Frontal cortex (tissue), 4 donors: ENCODE data around the gene PTPRG. TPM values are rescaled to one million over a fixed set of nuclear protein-coding genes. Genes with fewer than 3 reads are reported as not detected.
"Not testable (repeated sequence)": the region's sequence is repeated elsewhere in the genome, so short reads cannot be mapped to it uniquely, and the experiment has no call there.

ENCODE experiments used
- DNase-seq, 2 donors: peaks; one replicate each; pipeline ENCODE4 v3.0.0; 2012; ENCODE audit warnings: low spot score in 2 of 2
- FAIRE-seq: peaks from 2 replicates; lab custom pipeline; 2012; peaks lifted over from hg19 to GRCh38; lab: Jason Lieb, UNC
- total RNA-seq: library from RNA; depleted of rRNA; stranded (reverse); fragments of >200 nt; gene quantifications from one replicate; pipeline ENCODE4 v1.2.3, GENCODE V29; 2014
- donor health status: control.
- donor health status: control.
- donor health status: control.

Gene PTPRG
- total RNA-seq, 1 donor from 2014 or later: 52.6 TPM

DNA sequence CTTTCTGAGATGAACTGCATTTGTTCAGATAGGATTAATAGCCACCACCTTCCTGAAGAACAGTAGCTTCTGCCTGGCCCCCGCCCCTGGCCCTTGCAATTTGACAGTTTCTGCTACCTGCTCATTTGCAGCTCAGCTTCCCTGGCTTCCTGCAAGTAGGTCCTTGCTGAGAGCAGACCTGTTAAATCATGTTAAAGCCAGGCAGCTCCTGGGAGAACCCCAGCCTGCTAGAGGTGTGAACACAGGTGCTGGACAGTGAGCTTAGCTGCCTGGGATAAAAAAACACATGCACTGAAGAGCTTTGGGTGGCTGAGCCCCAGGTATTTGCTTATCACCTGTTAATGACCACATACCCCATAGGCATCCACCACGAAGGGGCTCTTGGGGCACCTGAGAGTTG lies 143.4 kb downstream of the PTPRG start:
- DNase-seq: no peak
- no peak for FAIRE-seq

DNA sequence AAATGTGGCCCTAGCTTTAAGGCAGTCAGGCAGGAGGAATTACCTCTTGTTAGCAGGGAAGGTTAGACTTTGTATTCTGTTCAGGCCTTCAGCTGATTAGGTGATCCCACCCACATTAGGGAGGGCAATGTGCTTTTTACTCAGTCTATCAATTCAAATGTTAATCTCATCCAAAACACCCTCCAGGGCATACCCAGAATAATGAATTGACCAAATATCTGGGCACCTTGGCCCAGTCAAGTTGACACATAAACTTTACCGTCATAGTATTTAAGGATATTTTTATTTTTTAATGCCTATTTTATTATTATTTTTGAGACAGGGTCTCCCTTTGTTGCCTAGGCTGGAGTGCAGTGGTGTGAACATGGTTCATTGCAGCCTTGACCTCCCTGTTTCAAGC lies 146.1 kb downstream of the PTPRG start:
- DNase-seq (no peak), FAIRE-seq (no peak)

DNA sequence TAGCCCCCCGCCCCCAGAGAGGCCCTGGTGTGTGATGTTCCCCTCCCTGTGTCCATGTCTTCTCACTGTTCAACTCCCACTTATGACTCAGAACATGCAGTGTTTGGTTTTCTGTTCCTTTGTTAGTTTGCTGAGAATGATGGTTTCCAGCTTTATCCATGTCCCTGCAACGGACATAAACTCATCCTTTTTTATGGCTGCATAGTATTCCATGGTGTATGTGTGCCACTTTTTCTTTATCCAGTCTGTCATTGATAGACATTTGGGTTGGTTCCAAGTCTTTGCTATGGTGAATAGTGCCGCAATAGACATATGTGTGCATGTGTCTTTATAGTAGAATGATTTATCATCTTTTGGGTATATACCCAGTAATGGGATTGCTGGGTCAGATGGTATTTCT lies 149.5 kb downstream of the PTPRG start:
- FAIRE-seq, DNase-seq: not testable (repeated sequence)

DNA sequence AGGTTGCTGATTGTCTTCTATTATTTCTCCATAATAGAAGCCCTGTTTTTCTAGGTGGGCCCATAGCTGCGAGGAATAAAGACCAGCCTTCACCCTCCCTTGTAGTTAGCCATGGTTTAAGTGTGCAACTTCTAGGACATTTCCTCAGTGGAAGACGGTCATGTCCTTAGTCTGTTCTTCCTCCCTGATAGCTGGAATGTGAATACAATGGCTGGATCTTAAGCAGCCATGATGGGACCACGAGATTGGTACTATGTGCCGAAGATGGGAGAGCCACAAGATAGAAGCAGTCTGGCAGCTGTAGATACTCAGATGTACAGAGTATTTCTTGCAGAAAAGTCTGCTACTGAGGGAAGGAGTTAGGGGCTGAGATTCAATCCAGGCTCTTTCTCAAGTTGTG lies 152.9 kb downstream of the PTPRG start:
- DNase-seq (no peak), FAIRE-seq (no peak)

DNA sequence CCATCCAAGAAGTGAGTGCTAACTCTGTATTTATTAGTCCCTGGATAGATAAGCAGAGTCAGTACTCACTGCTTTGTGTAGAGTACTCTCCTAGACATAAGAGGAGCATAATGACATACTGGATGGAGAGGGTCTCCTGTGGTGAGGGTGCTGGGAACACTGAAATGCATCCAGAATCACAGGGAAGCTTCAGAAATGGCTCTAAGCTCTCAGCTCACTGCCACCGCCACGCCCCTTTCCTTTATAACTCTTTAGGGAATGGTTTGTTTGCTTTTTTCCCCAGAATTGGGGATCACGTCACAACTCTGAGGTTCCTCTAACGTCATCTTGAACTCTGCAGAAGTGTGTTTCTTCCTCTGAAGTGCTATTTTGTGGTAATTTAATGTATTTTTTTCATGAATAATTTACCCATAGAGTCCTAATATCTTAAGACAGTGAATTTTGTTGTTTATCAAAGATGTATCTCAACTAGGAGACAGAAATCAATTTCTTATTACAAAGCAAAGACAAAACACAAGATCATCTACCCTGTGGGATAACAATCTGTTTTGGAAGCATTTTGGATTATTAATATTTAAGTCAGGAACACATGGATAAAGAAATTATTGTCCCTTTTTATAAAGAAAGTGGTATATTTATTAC lies 154.6 kb downstream of the PTPRG start:
- FAIRE-seq (no peak), DNase-seq (no peak)

DNA sequence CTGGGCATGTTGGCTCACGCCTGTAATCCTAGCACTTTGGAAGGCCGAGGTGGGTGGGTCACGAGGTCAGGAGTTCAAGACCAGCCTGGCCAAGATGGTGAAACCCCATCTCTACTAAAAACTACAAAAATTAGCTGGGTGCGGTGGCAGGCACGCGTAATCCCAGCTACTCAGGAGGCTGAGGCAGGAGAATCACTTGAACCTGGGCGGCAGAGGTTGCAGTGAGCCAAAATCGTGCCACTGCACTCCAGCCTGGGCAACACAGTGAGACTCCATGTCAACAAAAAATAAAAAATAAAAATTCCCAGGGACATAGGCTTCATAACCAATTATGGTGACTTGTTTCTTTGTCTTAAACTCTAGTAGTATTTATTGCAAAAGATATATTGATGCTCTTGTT lies 155.3 kb downstream of the PTPRG start:
- DNase-seq, FAIRE-seq: not testable (repeated sequence)

DNA sequence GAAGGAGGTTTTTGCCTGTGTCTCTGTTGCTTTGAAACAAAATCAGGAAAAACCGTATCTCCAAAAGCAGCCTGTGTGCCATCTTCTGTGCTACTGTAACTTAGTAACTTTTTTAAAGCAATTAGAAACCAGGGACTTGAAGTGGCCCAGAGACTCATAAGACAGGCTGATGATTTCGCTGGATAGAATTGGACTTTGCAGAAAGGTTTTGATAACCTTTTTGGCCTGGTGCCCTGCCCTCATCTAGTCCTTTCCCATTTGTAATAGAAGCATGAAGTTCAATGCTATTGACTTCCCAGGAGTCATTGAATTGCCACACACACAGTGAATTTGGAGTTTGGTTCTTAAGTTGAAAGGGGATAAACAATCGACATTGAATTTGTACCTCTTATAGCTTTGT lies 157.2 kb downstream of the PTPRG start:
- FAIRE-seq: no peak
- DNase-seq: no peak

DNA sequence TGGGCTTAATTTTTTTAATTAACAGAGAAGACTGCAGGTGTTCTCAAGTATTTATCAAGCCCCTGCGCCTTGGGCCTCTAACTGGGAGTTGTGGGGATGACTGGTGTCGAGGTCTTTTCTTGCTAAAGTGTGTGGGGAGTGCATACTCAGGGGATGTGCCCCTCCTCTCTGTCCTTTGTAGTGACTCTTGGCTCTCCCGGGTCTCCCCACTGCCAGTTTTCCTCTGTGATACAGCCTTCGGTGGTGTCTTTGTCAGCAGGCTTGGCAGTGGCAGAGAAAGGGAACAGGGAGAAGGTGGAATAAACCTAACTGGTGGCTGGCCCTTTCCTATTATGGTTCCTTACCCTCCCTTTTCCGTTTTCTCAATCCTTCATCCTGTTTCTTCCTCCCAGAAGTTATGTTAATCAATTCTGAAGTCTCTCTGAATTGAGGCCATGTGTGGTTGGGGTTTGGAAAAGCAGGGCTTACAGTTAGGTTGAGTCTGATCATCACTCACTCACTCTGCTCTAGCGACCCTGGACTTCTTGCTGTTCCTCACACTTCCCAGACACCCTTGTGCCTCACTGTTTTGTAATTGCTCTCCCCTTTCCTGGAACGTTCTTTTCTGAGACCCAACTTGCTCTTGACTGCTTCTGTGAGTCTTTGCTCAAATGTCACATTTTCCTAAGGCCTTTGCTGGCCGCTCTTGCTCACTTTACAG lies 158.1 kb downstream of the PTPRG start:
- FAIRE-seq (no peak), DNase-seq (no peak)

DNA sequence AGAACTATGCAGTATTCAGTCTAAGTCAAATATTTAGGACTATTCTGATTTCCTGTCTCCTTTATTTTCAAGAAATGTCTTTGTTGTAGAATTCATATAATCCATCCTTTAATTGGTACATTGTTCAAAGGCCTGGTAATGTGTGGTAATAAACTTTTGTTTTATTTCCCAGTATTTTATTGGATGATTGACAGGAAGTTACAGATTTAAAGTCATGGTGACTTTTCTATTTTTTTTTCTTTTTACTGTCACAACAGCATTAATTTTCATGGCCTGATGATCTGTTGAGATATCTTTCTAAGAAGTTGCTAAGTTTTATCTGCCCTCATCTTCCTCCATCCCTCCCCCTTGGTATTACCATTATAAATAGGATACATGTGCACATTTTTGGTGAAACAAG lies 161.7 kb downstream of the PTPRG start:
- FAIRE-seq: no peak
- no peak for DNase-seq

DNA sequence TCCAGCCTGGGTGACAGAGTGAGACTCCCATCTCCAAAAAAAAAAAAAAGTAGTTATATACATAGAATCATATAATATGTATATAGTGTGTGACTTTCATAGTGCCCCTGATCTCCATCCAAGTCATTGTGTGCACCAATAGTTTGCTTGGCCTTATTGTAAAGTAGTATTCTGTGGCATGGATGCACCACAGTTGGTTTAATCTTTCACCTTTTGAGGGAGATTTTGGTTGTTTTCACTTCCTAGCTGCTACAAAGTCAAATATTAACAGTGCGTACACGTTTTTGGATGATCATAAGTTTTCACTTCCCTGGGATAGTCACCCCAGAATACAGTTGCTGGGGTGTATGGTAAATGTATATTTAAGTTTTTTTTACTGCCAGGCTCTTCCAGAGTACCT lies 162.8 kb downstream of the PTPRG start:
- FAIRE-seq (no peak), DNase-seq (no peak)

DNA sequence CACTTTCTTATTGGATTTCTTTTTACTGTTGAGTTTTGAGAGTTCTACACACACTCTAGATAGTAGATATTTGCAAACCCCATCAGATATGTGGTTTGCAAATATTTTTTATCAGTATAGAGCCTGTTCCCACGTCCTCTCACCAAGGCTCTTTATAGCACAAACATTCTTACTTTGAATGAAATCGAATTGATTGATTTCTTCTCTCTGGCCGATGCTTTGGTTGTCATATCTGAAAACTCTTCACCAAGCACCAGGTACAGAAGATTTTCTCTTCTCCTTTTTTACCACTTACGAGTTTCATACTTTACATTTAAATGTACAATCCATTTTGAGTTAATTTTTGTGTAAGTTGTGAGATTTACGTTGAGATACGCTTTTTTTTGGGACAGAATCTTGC lies 163.4 kb downstream of the PTPRG start:
- DNase-seq: no peak
- FAIRE-seq: no peak

DNA sequence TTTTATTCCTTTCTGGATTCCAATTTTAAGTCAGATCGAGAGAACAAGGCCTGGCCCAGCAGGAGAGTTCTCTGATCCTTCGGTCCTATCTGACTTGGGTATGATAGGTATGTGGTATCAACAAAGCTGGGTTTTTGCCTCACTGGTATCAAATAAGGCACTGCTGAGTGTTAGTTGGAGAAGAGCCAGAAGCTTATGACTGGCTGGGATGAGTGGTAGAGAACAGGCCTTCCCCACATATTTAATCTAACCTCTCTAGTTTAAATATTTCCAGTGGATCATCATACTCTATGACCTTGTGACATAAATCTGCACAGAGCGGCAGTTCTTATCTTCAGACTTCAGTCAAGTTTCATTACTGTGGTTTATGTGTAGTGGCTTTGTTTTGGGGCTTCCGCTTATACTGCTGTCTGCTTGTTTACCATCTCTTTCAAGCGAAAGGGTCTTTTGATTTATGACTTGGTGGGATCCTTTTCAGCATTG lies 164.5 kb downstream of the PTPRG start:
- FAIRE-seq (no peak), DNase-seq (no peak)

DNA sequence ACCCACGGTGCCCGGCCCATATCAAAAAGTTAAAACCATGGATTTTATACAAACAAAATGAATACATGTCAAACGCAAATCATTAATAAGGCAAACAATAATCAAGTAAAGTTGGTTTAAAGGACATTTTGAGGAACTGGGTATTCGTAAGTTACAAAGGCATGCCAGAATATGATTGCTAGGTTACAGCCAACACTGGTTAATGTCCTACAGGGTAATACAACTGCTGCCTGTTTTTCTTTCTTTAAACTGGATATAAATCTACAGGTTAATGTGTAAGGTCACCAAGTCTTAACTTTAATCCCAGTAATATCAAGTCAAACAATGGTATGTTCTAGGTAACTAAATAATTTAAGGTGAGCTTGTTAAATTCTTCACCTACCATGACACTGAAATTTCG lies 166.1 kb downstream of the PTPRG start:
- no peak for DNase-seq
- FAIRE-seq: no peak

DNA sequence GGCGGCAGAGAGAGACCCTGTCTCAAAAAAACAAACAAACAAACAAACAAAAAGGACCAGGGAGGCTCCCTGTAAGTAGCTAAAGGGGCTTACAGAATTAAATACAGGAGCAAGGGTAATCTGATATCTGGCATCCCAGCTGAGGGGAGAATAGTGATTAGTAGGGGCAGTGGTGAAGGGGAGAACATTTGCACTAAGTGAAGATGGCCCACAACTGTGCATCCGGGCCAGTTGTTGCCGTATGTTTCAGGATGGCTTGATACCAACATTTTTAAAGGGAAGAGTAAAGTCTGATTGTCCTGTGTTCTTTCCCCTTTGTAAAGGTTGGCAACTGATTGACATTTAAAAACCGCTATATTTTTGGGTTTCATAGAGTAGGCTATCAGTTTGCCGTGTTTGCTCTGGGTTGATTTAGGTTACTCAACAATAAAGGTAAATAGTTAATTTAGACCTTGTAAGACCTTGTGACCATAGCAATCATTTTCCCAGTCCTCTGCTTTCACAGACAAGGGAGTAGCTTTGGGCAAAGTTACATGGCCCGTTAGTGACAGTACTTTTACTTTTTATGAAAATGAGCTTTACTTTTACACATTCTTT lies 167.8 kb downstream of the PTPRG start:
- FAIRE-seq (no peak), DNase-seq (no peak)

DNA sequence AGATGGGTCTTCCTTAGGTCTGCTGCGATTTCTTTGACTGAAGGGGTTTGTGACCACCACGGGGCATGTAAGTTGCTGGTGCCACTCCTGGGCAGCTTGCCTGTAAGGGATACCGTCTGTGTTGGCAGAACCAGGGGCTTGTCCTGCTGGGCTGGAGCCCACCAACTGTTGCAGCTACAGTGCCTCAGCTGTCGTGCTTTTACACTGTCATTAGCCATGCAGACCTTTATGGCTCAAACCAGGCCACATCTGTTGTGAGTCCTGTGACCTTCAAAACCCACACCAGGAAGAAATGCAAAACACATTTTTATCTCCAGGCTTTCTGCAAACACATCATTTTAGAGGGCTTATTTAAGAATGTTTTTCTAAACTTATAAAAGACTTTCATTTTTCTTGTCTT lies 168.7 kb downstream of the PTPRG start:
- FAIRE-seq (no peak), DNase-seq (no peak)

DNA sequence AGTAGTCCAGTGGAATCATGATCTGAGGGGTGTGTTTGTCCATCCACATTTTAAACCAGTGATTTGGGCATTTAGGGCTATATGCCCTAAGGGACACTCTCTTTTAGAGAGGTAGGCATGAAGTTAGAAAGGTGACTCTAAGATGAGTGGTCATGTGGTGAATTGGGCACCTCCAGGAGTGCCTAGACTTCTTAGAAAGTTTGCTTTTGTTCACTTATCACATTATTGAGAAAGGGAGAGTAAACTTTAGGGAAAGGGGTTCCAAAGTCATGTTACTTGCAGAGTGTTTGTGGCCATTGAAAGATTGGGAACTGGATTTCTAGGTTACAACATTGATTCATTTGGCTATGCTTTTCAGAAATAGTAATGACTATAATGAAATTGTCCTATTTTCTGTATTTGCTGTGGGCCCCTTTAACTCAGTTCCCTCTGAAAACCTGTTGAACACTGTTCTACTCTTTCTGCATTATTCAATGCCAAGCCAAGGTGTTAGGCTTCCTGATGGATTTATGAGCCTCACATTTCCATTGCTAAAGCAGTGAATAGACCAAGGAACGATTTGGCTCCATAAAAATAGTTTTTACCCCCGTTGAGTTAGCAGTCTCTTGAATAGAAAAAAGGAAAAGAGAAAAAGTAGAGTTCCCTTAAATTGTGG lies 169.3 kb downstream of the PTPRG start:
- FAIRE-seq (no peak), DNase-seq (no peak)

DNA sequence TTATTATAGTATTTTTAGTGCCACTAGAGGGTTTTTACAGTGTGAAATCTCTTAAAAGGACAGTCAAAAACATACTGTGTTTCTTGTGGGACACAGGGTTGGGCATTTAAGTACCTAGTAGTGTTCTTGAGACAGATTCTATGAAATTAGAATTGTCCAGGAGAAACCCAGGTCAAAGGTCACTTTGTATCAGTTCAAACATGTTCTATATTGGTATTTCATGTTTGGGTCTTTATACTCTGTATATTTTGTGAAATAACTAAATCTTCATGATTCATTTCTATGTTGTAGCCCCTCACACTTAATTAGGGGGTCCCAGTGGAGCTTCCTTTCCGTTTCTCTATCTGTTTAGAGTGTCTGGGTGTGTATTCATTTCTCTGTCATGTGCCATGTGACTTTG lies 171.6 kb downstream of the PTPRG start:
- no peak for FAIRE-seq
- no peak for DNase-seq

DNA sequence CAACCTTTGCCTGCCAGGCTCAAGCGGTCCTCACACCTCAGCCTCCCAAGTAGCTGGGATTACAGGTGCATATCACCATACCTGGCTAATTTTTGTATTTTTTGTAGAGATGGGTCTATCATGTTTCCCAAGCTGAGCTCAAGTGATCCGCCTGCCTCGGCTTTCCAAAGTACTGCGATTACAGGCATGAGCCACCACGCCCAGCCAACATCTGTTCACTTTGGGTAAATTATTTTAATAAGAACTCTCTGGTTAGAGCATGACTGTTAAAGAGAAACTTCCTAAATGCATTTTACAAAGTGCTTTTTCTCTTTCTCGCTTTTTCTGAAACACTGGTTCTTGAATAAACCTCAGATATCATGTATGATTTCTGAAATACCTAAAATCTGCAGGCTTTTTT lies 172.5 kb downstream of the PTPRG start:
- DNase-seq (no peak), FAIRE-seq (no peak)

DNA sequence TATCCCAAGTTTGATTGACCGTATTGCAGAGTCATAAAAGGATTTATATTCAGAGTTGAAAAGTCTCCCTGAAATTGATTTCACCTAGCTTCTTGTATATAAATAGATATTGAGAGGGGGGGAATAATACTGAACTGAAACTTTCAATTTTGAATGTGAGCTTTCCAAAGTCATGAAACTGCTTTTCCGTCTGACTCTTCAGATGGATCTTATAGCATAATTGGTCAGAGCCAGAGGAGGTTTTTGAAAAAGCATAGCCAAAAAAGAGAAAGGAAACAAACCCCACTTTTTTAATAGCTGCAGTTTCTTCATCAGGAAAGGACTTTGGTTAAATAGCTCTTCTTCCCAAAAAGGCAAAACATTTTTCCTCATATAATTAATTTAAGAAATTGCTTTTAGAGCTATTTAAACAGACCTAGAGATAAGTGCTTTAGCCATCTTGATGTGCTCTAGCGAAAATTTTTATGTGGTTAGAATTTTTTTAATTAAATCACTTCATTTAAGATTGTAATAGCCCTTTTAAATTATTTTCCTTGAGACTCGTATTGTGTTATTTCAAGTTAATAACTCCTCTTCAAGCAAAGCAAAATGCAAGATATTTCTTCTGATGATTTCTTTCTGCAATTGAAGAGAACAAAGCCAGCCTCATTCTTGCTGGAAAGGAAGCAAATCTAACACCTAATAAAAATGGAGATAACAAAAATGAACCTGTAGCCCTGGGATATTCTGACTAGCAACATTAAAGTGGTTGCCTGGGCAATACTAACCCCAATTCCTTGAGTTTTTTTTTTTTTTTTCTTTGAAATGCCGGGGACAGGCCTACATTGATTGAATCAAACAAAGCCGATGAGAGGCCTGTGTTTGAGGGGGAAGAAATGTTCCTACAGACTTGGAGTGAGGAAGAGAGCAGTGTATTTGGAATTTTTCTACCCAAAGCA lies 173.6 kb downstream of the PTPRG start:
- DNase-seq (no peak), FAIRE-seq (no peak)

DNA sequence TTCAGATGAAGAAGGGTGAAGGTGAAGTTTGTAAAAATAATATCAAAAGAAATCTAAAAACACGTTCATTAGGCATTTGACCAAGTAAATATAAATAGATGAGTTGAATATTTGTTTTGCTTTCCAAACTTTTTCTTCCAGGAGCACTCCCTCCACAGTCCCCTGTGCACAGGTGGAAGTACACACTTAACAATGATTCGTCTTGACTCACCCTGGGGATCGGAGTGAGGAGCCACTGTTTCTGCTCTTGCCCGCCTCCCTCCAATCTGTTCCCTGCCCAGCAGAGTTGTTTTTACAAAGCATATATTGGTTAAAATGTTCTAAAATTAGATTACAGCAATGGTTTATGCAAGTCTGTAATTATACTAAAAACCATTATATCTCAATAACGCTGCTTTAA lies 175.1 kb downstream of the PTPRG start:
- DNase-seq (no peak), FAIRE-seq (no peak)
